IPS-18c (cell line): ENCODE results near the gene HYDIN.

Experiments used
- H3K4me3 ChIP-seq: 2 replicates; pipeline ENCODE4 v1.7.0; 2013; ENCODE audit warnings: low read depth, mild to moderate bottlenecking, low read length, moderate library complexity; ENCODE audit not compliant: insufficient read depth
- H3K9me3 ChIP-seq: one replicate; pipeline ENCODE4 v1.6.1; 2013; ENCODE audit warnings: mild to moderate bottlenecking, low read length, moderate library complexity; ENCODE audit not compliant: control insufficient read depth, insufficient read depth

The HYDIN gene

DNA sequence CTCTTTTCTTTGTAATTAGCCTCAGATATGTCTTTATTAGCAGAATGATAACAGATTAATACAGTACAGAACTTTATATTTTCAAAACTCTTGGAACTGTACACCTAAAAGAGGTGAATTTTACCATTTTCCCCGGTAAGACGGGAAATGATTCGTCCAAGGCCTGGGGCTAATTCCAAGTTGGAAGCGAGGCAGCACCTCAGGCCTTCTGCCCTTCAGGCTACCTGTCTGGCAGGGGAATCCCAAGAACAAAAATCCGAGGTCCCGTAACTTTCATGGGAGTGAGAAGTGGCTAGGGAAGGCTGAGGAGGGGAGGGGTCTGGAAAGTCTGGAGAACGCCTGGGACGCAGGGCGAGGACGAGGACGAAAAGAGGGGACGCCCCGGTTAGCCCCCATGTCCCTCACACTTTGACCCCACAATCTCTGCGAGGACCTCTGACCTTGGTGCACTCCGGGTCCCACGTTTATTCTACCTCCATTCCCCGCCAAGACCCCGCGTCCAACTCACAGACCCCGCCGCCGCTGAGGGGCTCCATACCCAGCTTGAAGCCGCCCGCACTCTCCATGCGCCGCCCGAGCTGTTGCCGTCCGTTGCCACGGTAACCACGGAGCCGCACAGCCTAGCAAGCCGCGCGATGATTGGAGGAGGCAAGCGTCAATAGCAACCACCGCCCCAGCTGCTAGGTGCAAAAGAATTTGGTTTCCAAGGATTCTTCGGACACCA lies at the start of gene HYDIN:
TSS of gene HYDIN (minus strand) at position 601 of the 724 bp plus-strand sequence. CDS start 43,827 bp downstream, outside the sequence.
- Histone ChIP-seq H3K9me3 (peaks cover 7% of the 10 kb centered on the region), H3K4me3 (peak within 1 kb of the TSS; percentile 61)

DNA sequence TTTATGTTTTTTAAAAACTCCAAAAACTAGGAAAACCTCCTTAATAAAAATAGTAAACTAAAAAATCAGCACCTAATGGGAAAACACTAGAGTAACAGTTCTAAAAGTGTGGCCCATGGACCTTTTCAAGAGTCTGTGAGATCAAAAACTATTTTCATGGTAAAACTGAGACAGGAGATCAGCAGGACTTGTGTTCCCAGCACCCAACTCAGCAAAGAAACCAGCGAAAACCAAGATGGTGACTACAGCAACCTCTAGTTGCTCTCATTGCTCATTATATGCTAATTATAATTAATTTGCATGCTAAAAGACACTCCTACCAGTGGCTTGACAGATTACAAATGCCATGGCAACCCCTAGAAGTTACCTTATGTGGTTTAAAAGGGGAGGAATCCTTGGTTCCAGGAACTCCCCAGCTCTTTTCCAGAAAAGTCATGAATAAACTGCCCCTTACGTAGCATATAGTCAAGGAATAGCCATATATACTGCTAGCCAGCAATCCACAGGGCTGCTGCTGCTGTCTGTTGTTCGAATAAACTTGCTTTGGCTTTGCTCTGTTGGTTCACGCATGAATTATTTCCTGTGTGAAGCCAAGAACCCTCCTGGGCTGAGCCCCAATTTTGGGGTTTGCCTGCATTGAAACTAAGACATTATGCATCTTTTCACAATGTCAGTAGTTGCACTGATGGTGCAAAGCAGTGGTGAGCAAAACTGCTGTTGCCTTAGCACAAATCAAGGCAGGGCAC lies 46.2 kb upstream of the HYDIN start:
- H3K9me3 ChIP-seq, result no peaks in the 10 kb centered on the region
- H3K4me3 ChIP-seq, result no peak overlapping the region

DNA sequence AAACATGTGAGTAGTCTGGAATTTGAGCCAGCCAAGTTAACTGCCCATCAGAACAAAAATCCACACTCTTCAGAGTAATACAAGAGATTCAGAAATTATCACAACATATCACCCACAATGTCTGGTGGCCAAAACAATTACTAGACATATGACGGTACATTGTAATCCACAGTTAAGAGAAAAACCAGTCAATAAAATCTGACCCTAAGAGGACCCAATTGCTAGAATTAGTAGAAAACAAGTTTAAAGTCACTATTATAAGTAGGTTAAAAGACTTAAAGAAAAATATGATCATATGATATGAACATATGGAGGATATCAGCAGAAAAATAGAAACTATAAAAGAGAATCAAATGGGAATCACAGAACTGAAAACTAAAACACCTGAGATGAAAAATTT lies 42.9 kb upstream of the HYDIN start:
- H3K9me3 ChIP-seq, result no peaks in the 10 kb centered on the region

DNA sequence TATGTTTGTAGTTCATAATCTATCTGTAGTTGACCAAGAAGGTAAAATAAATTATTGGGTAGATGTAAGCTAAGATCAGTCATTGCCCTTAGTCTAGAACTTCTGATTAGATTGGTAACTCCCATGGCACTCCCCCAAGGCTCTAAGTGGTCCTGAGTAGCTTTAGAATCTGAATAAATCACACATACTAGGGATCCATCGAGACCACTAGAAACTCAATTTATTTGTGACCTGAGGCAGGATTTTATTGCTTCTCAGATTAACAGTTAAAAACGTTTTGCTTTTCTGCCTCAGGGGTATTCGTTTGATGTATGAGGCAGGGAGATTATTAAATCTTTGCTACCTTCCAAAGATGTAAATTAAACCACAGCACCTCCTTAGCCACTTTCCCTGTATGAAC lies 33.8 kb upstream of the HYDIN start:
- H3K9me3 ChIP-seq, result no peaks in the 10 kb centered on the region

More for the DNA sequence above, 42.9 kb upstream of the HYDIN start:
- H3K4me3 ChIP-seq, result no peak overlapping the region

DNA sequence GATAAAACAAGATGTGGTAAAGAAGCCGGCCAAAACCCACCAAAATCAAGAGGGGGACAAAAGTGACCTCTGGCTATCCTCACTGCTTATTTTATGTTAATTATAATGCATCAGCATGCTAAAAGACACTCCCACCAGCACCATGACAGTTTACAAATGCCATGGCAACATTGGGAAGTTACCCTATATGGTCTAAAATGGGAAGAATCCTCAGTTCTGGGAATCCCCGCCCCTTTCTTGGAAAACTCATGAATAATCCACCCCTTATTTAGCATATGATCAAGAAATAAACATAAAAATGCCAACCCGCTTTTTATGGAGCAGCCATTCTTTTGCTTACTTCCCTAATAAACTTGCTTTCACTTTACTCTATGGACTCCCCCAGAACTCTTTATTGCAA lies 33.1 kb upstream of the HYDIN start:
- no peak overlapping the region for H3K4me3 ChIP-seq

More for the DNA sequence above, 33.8 kb upstream of the HYDIN start:
- no peak overlapping the region for H3K4me3 ChIP-seq

DNA sequence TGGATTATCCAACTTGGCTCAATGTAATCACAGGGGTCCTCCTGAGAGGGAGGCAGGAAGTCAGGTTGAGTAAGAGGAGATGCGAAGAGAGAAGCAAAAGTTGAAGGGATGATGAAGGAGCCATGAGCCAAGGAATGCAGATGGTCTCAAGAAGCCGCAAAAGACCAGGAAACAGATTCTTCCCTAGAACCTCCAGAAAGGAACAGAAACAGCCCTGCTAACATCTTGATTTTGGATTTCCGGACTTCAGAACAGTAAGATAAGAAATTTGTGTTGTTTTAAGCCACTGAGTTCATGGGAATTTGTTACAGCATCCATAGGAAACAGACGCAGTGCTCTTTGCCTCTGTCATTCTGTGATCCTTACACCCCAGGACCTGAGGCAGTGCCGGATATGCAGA lies 31.9 kb upstream of the HYDIN start:
- H3K4me3 ChIP-seq, result no peak overlapping the region
- no peaks in the 10 kb centered on the region for H3K9me3 ChIP-seq

More for the DNA sequence above, 33.1 kb upstream of the HYDIN start:
- H3K9me3 ChIP-seq, result no peaks in the 10 kb centered on the region

DNA sequence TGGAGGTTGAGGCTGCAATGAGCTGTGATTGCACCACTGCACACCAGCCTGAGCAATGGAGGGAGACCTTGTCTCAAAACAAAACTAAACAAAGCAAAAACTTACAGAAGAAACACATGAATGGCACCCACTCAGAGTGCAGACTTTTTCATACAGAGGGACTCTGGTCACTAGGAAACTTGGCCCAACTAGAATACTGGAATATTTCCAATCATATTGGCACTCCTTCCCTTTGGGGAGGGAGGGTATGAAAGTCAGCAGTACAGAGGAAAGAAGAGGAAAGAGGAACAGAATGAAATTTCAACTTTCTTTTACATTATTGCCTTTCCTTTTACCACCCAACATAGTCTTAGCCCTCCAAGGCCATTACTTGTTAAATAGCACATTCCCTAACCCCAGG lies 30.5 kb upstream of the HYDIN start:
- Histone ChIP-seq H3K9me3 (no peaks in the 10 kb centered on the region), H3K4me3 (no peak overlapping the region)

DNA sequence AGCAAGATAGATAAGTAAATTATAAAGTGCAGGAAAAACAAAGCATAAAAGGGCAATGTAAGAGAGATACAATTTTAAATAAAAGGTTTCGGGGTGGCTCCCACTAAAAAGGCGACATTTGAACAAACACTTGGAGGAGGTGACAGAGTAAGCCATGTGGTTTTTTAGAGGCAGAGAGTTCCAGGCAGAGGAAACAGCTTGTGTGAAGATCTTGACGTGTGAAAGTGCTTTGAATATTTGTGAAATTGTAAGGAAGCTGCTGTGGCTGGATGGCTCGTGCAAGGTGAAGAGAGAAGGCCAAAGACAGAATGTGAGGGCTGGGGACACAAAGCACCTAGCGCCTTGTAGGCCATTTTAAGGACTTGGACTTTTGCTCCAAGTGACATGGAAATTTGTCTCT lies 28.6 kb upstream of the HYDIN start:
- H3K9me3 ChIP-seq, result no peaks in the 10 kb centered on the region
- no peak overlapping the region for H3K4me3 ChIP-seq

DNA sequence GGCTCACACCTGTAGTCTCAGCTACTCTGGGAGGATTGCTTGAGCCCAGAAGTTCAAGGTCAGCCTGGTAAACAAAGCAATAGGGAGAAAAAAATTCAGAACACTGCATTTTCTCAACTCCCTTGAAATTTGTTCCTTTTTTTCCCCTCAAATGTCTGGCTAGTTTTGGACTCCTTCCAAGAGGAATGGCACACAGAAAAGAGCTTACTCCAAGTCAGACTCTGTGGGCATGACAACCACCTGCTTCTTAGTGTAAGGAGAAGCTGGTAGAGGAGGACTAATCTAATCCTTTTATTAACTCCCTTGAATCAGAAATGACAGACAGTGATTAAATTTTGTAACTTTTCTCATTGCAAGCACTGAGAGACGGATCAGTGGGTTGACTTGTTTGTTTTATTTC lies 27.9 kb upstream of the HYDIN start:
- Histone ChIP-seq H3K9me3 (no peaks in the 10 kb centered on the region), H3K4me3 (no peak overlapping the region)

DNA sequence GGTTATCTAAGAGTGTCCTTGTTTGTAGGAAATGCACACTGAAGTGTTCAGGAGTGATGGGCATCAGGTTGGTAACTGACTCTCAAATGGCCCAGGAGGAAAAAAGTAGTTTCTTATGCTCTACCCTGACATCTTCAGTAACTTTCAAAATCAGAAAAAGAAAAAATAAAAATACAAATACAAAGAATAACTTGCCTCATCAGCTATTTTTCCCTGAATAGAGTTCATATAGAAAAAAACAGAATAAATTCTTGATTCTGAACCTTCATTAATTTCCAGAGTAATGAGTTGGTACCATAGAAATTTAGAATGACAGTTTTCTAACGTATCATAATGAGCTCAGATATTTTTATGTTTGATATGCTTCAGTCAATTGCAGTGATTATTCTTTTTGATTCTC lies 27.2 kb upstream of the HYDIN start:
- Histone ChIP-seq H3K4me3 (no peak overlapping the region), H3K9me3 (no peaks in the 10 kb centered on the region)

DNA sequence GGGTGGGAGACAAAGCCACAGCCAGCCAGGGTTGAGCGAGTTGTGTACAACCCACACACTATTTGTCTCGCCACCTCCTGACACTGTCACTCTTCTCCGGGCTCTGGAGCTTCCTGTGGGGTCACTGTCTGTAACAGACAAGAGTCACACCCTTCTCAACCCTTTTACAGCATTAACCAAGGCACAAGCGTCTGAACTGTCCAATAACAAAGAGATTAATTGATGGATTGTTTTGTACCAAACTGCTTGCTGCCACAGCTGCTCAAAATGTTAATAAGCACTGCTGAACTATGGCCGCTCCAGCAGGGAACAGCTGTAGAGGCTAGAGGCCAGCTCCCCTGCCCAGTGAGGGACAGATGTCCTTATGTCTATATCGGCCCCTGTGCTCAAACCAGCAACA lies 25.2 kb upstream of the HYDIN start:
- H3K9me3 ChIP-seq, result no peaks in the 10 kb centered on the region
- H3K4me3 ChIP-seq, result no peak overlapping the region

DNA sequence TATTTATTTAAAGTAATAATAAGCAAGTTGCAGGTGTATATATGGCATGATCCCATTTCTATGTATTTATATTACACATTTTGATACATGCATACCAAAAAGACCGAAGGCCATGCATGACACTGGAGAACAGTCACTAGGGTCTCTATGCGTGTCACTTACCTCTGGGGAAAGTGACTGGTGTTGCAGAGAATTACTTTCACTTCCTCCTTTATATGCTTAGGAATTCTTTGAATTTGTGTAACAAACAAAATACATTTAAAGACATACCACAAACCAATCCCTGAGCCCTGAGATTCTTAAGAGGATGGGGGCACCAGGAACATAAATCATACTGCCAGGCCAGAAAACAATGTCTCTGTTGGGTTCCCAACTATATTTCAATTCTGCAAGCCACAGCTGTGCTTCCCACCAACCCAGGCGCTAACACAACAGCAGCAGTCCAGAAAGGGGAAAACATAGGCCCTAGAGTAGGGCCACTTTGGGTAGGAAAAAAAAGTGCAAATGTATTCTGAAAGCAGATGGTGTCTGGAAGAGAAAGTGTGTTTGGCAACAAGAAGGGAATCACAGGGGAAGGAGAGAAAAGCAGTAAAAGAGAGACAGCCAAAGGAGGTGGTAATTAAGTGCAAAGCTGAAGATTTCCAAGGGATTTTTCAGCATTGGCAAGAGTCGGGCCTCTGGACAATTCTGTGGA lies 24.5 kb upstream of the HYDIN start:
- H3K4me3 ChIP-seq, result no peak overlapping the region

DNA sequence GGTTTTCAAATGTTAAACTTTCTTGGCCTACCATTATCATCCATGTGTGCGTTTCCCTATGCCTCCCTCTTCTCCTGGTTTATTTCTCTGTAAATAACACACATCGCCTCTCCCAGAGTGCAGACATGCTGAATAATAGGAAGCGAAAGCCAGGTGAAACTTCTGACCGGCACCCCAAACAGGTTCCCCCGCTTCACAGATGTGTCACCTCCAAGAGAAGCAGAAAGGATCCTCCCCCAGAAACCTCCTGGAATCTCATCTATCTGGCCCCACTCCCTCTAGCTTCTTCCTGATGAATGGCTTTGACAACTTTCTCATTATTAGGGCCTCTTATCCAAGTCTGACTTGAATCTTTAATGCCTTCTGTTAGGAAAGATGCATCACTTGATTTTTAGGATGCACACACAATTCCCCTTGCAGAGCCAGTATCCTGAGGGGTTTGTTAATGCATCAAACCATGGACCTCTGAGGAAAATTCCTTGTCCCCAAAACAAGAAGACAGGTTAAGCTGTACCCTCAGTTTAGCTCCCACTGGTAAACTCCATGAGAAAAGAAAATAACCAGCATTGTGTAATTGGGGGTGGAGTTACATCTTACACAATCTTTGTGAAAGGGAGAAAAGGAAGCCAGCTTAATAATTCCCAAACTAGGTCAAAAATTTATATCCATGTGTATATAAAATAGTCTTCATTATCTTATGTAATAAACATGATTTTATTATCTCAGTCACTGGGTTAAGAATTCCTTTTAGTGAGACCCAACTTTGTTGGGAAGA lies 20.1 kb upstream of the HYDIN start:
- Histone ChIP-seq H3K4me3 (no peak overlapping the region), H3K9me3 (no peaks in the 10 kb centered on the region)

More for the DNA sequence above, 24.5 kb upstream of the HYDIN start:
- no peaks in the 10 kb centered on the region for H3K9me3 ChIP-seq

DNA sequence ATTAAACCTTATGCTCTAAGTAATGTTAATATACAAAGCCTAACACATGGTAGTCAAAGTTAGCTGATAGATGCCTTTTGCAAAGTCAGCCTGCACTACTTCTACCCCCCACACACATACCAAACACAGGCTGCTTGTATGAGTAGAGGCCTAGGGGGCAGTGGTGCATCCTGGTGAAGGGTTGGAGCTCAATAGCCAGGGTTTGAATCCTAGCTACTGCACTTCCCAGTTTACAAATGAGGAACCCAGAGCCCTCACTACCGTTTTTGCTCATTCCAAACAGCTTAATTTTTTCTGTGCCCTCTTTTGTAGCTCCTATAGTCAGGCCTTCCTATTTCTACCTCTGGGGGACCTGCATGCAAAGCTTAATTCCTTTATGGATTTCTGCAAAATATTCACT lies 18.9 kb upstream of the HYDIN start:
- Histone ChIP-seq H3K9me3 (no peaks in the 10 kb centered on the region), H3K4me3 (no peak overlapping the region)

DNA sequence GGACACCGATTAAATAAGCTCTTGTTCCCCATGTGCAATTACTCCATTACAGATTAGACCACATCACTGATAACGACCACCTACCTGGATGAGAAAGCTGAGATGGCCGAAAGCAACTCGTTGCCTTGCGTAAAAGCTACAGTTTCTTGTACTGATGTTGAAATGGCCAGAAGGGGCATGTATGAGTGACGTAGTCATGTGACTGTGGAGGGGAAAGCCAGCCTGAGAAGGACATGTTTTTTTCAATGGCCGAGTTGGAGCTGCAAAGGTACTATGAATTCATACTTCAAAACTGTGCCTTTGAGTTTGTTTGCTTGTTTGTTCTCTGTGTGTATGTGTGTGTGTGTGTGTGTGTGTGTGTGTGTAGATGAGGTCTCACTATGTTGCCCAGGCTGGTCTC lies 17.0 kb upstream of the HYDIN start:
- Histone ChIP-seq H3K9me3 (no peaks in the 10 kb centered on the region), H3K4me3 (no peak overlapping the region)

DNA sequence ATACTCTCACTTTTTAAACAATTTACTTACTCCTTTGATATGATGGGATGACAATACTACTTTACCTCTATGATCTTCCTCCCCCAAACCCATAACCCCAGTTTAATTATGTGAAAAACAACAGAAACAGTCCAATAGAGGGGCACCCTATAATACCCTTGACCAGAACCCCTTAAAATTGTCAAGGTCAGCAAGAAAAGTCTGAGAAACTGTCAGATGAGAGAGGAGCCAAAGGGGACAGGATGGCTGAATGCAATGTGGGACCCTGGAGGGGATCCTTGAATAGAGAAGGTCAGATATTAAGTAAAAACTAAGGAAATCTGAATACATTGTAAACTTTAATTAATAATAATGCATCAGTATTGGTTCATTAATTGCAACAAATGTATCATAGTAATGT lies 15.8 kb upstream of the HYDIN start:
- Histone ChIP-seq H3K9me3 (no peaks in the 10 kb centered on the region), H3K4me3 (no peak overlapping the region)

DNA sequence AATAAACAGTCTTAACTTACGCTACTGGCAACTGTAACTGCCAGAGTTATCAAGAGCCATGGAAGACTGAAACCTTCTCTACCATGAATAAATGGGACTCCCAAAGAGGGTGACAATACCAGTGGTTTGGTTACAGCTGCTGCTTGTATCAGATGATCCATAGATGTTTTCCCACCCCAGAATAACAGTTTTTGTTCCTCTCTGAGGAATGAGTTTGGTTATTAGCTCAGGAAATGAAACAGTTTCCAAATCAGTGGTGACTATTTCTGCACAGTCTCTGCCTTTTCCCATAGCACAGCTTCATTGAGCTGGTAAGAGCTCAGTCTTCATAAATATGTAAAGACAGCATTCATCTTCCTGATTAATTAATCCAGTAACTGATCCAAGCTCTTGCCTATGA lies 14.0 kb upstream of the HYDIN start:
- Histone ChIP-seq H3K9me3 (no peaks in the 10 kb centered on the region), H3K4me3 (no peak overlapping the region)
